GM21367 (cell line): ENCODE data around the gene EYS.

Experiments used
- ATAC-seq: cut with Tn5 transposase; IDR thresholded peaks from one replicate; pipeline ENCODE4 v1.9.1; 2021; ENCODE audit not compliant: unreplicated experiment

The EYS gene

DNA sequence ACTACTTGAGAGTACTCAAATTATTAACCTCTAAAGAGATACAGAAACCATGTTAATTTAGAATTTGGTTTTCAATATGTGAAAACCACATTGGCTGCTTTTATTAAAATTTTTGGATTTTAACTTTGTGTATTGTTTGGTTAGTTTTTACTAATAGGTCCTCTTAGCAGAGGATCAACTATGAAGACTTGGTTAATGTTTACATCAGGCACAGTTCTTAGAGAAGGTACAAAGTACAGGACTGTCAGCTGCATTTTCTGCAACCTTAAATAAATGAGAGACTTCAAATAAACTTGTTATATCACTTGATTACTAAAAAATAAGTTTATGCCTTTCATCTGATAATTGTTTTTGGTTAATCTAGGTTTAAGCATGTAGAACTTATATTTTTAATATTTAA lies 1982.3 kb downstream of the EYS start:
- ATAC-seq, result no peak

DNA sequence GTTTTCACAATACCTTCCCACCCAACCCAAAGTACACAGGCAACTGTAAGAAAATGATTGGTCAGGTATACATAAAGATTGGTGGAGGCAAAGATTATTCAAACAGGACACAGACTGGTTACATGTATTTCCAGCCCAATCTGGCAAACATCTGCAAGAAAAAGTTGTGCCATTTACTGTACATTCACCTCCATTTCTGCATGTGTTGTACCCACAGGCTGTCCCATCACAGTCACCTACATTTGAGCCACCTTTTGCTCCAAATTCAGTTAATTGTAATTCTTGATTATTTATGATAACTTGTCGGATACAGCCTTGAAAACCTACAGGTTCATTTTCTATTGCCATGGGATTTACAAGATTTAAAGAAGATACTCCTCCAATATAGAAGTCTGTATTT lies 1985.8 kb downstream of the EYS start:
- no peak for ATAC-seq

DNA sequence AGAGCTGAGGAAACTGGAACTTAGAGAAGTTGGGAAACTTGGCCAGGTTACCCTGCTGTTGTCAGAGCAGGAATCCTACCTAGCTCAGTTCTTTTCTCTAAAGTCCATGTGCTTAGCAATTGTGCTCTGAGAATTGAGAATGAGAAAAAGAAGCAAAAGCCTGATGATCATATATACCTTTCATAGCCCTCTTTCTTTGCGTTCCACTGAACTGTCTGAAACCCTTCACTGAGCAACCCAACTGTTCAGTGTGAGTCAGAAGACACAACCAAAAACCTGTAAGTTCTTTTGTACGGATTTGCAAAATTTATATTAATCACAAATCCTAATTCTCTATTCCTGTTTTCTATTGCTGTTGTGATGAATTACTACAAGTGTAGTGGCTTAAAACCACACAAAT lies 1990.9 kb downstream of the EYS start:
- ATAC-seq, result no peak

DNA sequence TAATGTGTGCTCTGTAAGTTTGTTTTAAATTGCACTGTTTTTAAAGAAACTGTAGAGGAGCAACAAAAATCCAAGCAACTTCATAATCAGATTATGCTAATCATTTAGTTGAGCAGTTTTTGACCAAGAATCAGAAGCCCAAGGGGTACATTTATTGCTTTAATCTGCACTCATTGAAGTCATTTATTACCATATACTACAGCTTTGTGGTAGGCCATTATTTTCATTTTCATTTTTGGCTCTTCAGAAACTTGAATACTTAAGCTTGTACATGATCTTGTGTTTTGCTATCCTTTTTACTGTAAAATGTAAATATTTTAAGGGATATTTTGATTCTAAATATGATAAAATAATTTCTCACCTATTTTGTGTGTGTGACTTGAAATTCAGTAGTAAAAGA lies 1992.9 kb downstream of the EYS start:
- ATAC-seq, result no peak

DNA sequence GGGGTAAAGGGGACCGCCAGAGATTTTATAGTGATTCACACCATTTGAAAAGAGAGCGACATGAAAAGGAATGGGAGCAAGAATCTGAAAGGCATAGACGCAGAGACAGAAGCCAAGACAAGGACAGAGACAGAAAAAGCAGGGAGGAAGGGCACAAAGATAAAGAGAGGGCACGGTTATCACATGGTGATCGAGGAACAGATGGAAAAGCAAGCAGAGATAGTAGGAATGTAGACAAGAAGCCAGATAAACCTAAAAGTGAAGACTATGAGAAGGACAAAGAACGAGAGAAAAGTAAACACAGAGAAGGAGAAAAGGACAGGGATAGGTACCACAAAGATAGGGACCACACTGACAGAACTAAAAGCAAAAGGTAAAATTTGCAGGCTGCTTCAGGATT lies 1993.7 kb downstream of the EYS start:
- ATAC-seq, result no peak

DNA sequence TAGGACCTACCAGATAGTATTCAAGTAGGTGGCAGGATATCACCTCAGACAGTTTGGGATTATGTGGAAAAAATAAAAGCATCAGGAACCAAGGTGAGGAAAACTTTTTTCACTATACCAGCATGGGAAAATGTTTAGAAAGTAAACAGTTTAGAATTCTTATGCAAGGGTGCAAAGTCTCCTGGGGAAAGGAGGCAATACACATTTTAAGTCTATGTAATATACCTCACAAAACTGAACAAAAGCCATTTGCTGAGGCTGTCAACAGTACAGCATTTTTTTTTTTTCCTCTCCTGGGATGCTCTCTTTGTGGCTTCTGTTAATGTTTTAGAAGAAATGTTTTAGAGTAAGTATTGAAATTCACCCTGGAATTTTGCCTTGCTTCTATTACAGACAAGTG lies 1997.9 kb downstream of the EYS start:
- ATAC-seq, result no peak

DNA sequence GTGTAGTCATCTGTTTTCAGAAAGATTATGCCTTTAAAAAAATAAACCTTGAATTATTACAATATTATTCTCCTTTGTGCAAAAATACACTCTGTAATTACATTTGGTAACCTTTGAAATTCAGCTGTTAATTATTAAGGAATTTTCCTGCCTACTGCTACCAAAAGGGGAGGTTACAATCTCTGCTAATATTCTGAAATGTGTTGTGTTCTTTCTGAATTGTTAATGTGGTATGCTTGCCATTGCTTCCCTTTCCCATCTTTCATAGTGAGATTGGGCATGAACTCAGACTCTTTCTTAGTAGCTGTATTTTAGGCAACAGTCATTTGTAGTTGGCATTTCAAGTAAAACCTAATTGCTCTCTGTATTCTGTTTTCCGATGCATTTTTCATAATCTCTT lies 1998.4 kb downstream of the EYS start:
- ATAC-seq, result no peak

DNA sequence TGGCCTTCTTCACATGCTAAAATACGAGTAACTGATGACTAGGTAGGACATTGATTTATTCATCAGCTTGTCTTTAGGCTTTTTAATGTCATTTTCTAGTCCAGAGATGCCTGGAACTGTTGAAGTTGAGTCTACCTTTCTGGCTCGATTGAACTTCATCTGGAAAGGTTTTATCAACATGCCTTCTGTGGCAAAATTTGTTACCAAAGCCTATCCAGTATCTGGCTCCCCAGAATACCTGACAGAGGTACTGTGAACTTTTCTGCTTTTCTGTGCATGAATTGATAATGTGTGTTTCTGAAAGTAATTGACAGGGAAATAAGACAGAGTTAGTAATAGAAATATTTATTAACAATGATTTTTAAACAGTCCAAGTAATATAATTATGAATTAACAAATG lies 2000.4 kb downstream of the EYS start:
- no peak for ATAC-seq

DNA sequence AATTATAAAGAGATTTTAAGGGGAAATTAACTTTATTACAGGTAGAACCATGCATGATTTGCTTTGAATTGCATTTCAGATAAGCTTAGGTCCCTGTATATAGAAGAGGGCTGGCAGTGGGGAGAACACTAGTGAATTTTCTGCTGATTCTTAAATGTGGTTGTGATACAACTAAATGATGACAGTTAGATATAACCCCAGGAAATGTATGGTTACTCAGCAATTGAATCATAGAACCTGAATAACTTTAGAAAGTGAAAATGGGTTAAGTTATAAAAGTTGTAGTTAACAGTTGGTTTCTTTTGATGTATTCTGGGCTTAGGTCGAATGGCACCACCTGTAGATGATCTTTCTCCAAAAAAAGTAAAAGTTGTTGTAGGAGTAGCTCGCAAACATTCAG lies 2001.3 kb downstream of the EYS start:
- no peak for ATAC-seq

DNA sequence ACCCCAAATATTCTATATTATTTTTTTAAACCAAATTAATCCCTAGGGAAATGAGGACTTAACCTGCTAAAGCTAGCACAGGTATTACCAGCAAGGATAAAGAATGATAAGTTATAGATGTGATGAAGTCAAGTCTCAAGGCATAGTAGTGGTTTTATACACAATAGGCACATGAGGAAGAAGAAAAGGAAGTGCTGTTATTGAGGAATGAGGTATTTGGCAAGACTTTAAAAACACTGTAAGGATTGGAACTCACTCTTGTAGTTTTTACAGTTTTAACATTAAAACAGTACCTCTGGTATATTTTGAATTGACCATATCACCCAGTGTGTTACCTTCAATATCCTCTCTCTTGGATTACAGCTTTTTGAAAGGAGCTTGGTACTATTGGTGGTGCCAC lies 2016.8 kb downstream of the EYS start:
- no peak for ATAC-seq

DNA sequence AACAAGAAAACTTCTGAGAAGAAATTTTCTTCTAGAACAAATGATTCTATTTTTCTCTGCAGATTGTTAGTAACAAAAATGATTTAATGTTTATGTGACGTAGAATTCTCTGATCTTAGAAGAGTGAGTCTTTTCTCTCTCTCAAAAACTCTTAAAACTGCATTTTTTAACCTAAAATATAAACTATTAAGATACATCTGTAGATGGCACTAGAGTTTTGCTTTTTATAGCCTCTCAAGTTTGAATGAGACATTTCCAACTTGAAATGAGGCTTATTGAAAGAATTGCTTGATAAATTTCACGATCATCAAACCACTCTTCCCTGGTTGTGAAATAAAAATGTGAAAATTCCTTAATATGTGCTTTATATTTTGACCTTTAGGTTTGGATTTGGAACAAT lies 2017.6 kb downstream of the EYS start:
- ATAC-seq, result no peak

DNA sequence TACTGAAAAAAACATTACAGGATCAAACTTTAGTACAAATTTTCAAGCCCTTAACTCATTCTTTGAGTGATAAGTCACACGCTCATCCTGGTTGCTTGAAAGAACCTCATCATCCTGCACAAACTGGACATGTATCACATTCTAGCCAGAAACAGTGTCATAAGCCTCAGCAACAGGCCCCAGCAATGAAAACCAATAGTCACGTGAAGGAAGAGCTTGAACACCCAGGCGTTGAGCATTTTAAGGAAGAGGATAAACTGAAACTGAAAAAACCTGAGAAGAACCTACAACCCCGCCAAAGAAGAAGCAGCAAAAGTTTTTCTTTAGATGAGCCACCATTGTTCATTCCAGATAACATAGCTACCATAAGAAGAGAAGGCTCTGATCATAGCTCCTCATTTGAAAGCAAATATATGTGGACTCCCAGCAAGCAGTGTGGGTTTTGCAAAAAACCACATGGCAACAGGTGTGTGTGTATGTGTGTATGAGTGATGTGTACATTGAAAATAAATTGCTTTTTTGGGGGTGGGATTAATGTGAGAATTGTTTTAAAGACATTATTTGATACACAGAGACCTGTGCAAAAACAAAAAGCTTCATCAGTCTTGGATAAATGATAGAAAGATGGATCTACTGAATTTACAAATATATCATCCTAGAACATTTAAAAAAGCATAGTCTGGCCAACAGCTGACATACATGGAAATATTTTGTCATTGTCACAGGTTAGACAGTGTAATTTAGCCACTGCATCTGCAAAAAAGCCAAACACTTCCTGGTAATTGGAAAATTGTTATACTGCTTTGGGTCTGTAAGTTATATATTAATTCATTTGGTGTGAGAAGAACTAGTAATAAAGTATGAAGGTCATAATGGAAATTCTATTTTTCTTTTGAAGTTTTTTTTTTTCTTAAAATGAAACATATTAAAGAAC lies 2021.3 kb downstream of the EYS start:
- ATAC-seq, result peak; percentile 91

DNA sequence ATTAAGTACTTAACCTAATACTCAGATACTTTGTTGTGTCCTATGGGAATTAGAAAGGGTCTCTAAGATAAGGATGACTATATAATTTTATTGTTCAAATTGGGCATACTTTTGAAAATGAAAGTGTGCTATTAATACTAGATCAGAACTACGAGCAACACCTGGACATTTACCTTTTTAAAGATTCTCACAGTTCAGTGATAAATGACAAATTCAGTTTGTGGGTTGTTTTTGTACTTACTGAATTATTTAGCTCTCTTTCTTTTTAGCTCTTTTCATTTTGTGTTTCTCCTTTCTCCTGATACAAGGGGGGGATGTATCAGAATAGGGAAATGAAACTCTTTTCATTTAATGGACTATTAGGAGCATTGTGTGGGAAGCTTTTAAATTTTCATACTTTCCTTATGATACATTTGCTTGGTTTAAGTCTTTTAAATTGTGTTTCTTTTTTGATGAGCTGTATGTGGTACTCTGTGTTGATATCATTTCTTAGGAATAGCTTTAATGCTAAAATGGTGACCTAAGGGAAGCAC lies 2023.9 kb downstream of the EYS start:
- ATAC-seq, result no peak

DNA sequence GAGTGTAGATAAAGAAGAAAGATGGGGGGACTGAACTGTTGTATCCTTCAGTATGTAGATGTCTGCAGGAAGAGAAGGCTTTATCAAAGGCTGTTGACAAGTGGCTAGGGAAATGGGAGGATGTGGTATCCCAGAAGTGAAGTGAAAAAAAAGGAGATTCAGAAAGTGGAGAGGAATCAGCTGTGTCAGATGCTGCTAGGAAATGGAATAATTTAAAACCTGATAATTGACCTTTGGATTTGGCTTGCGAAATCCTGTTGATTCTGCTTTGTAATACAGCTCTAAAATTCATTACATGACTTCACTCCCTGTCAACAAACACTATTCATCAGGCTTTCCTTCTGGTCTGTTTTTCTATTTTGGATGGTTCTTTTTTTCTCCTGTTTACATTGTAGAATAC lies 2029.7 kb downstream of the EYS start:
- ATAC-seq, result no peak

DNA sequence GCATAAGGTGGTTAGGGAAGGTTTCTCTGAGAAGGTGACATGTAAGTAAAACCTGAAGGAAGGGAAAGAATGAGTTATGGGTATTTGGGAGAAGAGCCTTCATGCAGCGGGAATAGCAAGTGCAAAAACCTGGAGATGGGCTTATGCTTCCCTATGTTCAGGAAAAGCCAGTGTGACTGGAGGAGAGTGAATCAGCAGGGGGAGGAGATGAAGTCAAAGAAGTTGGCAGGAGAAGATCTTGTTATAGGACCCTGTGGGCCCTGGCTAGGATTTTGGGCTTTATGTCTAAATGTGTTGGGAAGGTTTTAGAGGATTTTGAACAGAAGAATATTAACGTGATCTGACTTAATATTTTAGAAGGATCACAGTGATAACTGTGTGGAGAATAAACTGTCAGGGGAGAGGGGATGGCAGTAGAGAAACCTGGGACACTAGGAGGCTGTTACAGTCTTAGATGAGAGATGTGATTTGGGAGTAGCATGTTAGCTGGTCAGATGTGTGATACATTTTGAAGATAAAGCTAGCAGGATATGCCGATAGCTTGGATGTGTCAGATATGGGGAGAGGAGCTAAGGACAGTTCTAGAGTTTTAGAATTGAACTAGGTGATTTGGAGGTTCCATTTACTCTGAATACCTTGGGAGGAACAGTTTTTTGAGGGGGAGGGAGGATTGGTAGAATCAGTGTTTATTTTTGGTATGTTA lies 2030.5 kb downstream of the EYS start:
- no peak for ATAC-seq

DNA sequence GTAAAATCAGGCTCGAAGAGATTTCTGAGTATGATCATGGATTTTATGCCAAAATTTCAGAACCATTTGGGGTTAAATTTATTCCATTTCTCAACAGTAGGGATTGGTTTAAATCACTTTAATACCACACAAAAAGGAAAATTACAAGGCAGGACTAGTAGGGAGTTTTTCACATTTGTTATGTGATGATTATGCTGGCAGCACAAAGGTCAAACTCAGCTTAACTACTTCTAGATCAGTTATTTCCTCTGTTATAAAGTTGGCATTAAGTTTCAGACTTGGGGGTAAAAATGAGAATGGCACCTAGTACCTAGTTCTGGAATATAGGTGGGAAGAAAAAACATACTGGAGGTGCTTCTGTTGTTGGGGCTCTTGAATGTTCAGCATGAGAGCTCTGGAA lies 2031.9 kb downstream of the EYS start:
- no peak for ATAC-seq

DNA sequence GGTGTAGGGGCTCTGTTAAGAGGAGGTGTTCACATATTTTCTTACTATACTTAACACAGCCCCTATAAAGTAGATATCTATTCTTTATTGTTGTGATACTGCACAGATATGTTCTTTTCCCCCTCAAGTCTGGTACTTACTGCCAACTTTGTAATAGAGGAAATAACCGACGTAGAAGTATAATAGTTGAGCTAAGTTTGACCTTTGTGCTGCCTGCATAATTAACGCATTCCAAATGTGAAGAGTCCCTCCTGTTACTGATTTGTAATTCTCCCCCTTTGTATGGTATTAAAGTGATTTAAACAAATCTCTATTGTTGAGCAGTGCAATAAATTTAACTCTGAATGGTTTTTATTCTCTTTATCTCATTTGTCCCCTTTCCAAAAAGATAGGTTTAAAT lies 2032.4 kb downstream of the EYS start:
- no peak for ATAC-seq

DNA sequence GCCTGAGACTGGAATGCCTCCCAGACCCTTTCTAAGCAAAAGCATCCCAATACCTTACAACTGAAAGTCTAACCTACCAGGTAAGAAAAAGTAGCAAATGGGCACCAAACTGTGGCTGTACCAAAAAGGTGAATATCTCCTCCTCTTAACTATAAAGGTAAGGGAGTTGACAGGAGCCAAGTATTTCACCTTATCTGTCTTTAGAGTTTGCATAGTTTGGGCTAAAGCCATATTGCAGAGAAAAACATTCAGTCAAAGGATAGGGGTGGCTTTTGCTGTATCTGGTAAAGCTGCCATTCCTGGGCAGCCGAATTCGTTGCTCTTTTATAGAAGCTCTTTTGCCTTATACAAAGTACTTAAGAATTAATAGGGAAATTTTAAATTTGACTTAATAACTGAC lies 2033.3 kb downstream of the EYS start:
- no peak for ATAC-seq

DNA sequence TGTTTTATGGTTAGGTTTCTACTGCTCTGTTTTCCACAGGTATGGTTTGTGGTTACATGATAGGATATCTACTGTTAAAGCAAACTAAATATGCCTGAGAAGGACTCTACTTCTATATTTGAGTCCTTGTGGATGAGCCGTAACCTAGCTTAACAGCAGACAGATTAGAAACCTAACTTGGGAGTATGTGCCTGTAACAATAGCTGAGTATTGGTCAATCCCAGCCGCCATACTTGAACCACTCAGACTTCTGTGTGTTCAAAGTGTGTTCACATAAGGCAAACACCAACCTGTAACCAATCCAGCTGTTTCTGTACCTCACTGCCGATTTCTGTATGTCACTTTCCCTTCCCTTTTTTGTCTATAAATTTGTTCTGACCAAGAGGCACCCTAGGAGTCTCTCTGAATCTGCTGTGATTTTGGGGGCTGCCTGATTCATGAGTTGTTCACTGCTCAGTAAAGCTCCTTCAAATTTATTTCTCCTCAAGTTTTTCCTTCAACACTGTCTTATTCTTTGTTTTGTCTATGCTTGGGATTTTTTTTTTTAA lies 2034.4 kb downstream of the EYS start:
- ATAC-seq, result no peak

DNA sequence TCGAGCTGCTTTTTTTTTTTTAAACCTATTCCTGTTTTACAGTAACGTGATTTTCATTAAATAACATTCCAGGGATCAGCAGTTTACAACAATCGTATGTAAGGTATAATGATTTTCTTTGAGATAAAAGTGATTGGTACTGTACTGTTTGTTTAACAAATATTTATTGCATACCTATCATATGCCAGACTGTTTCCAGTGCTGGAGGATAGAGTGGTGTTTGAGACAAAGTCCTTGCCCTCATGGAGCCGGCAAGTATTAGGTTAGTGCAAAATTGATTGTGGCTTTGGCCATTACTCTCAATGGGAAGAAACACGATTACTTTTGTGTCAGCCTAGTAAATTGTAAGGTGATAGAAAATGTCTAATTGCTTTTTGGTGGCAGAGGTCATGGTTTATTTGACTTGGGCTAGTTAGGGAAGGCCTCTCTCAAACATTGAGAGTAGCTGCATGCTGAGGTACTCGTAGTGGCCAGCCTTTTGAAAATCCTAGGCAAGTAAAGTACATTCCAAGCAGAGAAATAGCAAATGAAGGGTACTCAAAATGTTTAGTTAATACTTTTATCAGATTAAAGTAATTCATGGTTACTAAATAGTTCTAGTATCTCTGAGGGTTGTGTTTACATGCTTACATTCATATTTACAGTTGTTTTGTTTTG lies 2035.8 kb downstream of the EYS start:
- ATAC-seq, result no peak
